Measurements from ENCODE around the gene DPYSL4. TPM values are rescaled to one million over a fixed set of nuclear protein-coding genes. Genes with fewer than 3 reads are reported as not detected.
"Not testable (repeated sequence)": the region's sequence is repeated elsewhere in the genome, so short reads cannot be mapped to it uniquely, and the experiment has no call there.

Gene DPYSL4
- total RNA-seq, 1 donor from 2014 or later = 24.0 TPM

GRCh38 chr10:132205650-132206376 lies 19.1 kb downstream of the DPYSL4 start:
- intact Hi-C loops (cut with micrococcal nuclease) = no loop called here

DNA sequence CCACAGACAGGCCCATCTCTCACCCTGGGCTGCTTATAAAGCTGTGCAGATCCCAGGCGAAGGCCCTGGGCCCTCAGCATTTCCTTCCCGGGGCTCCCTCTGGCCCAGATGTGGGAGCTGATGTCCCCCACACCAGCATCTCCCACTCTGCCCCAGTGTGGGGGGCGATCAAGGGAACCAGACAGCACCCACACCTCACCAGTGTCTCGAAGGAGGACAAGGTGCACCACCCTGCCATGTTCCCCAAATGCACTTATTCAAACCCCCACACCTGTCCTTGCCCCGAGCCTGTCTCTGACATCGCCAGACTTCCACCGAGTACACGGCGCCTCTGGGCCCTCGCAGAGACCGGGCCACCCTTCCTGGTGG lies 19.6 kb downstream of the DPYSL4 start:
- intact Hi-C loops (cut with micrococcal nuclease) = no loop called here

DNA sequence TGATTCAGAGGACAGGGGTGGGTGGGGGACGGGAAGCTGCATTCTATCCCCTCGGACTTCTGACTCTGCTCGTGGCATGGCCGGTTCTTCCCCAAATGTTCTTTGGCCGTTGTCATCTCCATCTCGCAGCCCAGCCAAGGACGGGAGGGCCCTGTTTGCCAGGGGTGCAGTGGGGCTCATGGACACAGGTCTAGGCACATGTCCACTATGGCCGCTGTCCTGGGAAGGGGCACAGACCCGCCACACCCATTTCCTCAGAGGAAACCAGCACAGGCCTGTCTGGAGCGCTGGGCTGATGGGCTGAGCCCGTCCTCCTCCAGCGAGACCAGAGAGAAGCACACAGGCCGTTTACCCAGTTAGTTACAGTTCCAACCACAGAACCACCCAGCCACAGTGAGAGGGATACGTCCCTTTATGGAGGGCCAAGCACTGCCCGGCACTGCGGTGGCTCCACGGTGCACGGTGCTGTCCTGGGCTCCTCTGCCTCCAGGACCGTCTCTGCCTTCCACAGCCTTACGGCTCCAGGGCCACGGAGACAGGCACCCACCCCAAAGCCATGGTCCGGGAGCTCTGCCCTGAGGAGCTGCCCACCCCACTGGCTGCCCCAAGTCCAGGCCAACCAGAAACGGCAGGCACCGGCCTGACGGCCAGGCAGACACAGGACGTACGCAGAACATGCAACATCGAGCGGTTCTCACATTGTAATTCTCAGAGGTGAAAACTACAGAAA lies 20.2 kb downstream of the DPYSL4 start:
- intact Hi-C loops (cut with micrococcal nuclease) = no loop called here

DNA sequence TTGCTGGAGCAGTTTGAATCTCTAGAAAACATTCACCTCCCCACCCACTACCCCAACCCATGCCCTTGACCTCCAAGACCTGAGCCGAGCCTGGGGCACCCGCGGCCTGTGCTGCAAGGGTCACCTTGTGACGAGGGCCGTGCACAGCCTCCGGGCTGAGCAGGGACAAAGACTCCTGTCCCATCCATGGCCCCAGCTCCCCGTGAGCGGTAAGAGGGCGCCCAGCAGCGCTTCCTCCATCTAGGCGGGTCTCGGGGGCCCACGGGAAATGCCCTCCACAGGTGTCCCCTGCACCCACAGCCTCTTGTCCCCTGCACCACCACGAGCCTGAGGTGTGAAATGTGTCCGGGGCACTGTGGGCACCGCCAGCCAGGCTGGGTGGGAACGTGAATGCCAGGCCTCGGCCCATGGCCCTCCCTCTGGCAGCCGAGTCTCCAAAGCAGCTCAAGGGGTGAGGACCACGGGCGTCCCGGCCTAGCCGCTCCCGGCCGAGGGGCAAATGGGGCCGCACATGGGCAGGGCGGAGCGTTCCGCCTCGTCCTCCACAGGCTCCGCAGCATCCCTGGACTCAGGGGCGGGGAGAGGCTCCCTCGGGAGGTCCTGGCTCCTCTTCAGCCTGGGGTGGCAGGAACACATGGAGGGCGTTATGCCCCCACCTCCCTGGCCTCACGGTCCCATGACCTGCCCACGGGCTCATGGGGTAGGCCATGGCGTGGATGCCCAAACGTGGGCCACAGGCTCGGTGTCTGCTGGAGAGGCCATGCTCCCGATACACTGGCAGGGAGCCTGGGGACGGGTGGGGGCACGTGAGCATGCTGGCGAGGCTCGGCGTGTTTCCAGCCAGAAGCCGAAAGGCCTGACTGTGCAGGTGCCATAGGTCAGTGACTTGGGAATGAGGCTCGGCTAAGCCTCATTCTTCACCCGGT lies 21.1 kb downstream of the DPYSL4 start:
- intact Hi-C loops (cut with micrococcal nuclease) = no loop called here

- intact Hi-C loops (cut with micrococcal nuclease) = no loop called here
Observed at GRCh38 chr10:132208462-132209050, 21.8 kb downstream of the DPYSL4 start.

- intact Hi-C loops (cut with micrococcal nuclease) = no loop called here
Observed at GRCh38 chr10:132209130-132209529, 22.4 kb downstream of the DPYSL4 start.

DNA sequence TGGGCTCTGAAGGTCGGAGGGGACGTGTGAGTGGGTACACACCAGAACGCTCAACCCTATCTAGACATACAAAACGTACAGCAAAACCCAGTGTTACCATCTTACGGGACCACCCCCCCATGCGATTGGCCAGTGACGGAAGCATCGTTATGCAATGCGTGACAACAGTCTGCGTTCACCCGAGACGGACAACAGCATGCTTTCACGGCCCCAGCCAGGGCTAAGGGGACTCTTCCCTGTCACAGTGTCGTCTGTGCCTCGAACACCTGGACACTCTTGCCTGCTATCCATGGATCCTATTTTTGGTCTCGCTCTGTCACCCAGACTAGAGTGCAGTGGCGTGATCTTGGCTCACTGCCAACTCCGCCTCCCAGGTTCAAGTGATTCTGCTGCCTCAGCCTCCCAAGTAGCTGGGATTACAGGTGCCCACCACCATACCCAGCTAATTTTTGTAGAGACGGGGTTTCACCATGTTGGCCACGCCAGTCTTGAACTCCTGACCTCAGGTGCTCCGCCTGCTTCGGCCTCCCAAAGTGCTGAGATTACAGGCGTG lies 23.3 kb downstream of the DPYSL4 start:
- intact Hi-C loops (cut with micrococcal nuclease) = no loop called here

GRCh38 chr10:132210766-132211165 lies 24.0 kb downstream of the DPYSL4 start:
- intact Hi-C loops (cut with micrococcal nuclease) = no loop called here

- intact Hi-C loops (cut with micrococcal nuclease) = no loop called here
Observed at GRCh38 chr10:132211246-132211645, 24.5 kb downstream of the DPYSL4 start.

GRCh38 chr10:132212816-132213215 lies 26.1 kb downstream of the DPYSL4 start:
- intact Hi-C loops (cut with micrococcal nuclease) = no loop called here

GRCh38 chr10:132213917-132214316 lies 27.2 kb downstream of the DPYSL4 start:
- intact Hi-C loops (cut with micrococcal nuclease) = no loop called here

- intact Hi-C loops (cut with micrococcal nuclease) = not testable (repeated sequence)
Observed at GRCh38 chr10:132216441-132216840, 29.7 kb downstream of the DPYSL4 start.

DNA sequence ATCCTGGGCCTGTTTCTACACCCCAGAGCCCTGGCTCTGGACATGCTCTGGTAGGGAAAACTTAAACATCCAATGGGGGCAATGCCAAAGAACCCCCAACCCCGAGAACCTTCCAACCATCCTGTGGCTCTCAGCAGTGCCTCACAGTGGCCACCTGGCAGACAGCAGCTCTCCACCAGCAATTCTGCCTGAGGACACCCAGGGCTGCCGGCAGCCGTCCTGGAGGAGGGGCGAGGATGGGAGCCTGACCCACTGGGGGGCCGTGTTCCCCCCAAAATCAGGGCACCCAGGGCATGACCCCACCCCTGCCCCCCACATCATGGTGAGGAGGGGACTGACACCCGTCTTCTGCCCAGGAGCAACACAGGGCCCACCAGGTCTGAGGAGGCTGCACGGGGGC lies 32.7 kb downstream of the DPYSL4 start:
- intact Hi-C loops (cut with micrococcal nuclease) = no loop called here

DNA sequence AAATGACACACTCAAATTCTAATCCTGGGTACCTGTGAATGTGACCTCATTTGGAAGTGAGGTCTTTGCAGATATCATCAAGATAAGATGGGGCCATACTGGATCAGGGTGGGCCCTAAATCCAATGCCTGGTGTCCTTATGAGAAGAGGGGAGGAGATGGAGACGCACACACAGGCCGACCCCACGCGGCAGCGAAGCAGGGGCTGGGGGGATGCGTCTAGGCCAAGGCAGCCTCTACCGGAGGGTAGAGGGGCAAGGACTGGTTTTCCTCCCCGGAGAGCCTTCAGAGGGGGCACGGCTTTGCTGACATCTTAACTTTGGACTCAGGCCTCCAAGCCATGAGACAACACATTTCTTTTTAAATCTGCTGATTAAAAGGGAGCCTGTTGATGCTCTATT lies 33.3 kb downstream of the DPYSL4 start:
- intact Hi-C loops (cut with micrococcal nuclease) = loop anchor here (5.0 kb wide), 1 partner anchor 417 kb away; no protein-coding TSS in a partner anchor

DNA sequence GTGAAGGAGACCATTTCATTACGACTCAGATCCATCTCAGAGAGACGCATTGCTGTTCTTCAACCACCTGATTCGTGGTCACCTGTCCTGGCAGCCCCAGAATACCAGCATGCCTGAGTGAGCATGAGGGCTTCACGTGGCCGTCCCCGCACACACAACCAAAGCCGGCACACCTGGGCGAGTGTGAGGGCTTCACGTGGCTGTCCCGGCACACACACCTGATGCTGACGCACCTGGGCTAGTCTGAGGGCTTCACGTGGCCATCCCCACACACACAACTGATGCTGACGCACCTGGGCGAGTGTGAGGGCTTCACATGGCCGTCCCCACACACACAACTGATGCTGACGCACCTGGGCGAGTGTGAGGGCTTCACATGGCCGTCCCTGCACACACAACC lies 34.2 kb downstream of the DPYSL4 start:
- intact Hi-C loops (cut with micrococcal nuclease) = loop anchor here (5.0 kb wide), 1 partner anchor 416 kb away; no protein-coding TSS in a partner anchor

DNA sequence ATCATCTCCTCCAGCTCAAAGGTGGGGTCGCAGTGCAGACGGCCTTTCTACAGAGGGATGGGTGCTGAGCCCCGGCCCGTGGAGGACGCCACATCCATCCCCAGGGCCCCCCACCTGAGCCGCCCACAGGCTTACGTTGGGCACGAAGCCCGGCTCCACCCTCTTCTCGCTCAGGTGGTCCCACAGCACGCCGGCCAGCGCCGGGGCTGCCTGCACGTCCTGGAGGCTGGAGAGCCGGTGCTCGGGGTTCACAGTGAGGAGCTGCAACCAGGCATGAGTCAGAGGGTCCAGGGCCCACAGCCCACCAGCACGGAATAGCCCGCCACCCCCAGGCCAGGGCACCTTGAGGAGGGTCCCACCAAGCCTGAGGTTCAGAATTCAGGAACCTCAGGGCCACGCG lies 36.0 kb downstream of the DPYSL4 start:
- intact Hi-C loops (cut with micrococcal nuclease) = loop anchor here (1.0 to 5.0 kb wide), 6 partner anchors 86 to 415 kb away; partner anchors contain the start of gene INPP5A

- intact Hi-C loops (cut with micrococcal nuclease) = loop anchor here (1.0 to 5.0 kb wide), 6 partner anchors 86 to 414 kb away; partner anchors contain the start of gene INPP5A
Observed at GRCh38 chr10:132223156-132223590, 36.4 kb downstream of the DPYSL4 start.

DNA sequence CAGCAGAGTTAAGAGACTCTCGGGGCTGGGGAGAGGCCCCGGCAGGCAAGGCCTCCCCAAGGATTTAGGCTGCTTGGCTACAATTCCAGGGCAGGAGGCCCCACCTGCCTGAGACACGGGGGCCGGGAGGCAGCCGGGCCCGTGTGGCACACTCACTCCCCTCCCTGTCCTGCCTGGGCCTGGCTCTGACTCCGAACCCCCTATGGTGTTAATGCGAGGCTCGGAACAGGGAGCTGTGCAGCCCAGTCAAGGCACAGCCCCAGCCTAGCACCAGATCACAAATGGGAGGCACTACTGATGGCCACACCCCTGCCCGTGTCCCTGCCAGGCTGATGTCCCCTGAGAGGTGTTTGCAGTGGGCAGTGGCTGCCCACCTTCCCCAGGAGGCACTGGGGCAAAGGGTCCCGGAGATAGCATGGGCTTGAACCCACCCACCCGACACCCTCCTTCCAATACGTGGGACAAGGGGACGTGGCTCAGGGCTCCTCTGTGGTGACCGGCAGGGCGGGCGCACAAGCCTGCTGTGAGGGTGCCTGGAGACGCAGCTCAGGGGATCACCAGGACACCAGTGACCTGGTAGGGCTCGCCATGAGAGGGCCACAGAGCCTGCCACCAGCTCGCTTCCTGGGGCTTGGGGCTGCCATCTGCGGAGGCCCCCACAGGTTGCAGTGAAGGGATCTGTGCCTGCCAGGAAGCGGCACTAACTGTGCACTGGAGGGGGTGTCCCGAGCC lies 37.0 kb downstream of the DPYSL4 start:
- intact Hi-C loops (cut with micrococcal nuclease) = loop anchor here (1.0 to 5.0 kb wide), 6 partner anchors 85 to 414 kb away; partner anchors contain the start of gene INPP5A

GRCh38 chr10:132224343-132225072 lies 37.8 kb downstream of the DPYSL4 start:
- intact Hi-C loops (cut with micrococcal nuclease) = loop anchor here (5.0 kb wide), 1 partner anchor 413 kb away; no protein-coding TSS in a partner anchor
